Colonic mucosa (tissue), 4 donors: Measurements from ENCODE around the gene EDA. TPM values are rescaled to one million over a fixed set of nuclear protein-coding genes. Genes with fewer than 3 reads are reported as not detected.

Experiments
- DNase-seq: peaks from one replicate; pipeline ENCODE4 v3.0.0-alpha.2; 2020
- H3K27ac ChIP-seq: fragments of 200-600 bp; one replicate; pipeline ENCODE4 v1.8.0; 2021
- H3K27me3 ChIP-seq: fragments of 200-600 bp; one replicate; pipeline ENCODE4 v1.8.0; 2021
- H3K36me3 ChIP-seq: fragments of 200-600 bp; one replicate; pipeline ENCODE4 v1.8.0; 2021
- H3K4me1 ChIP-seq: fragments of 200-600 bp; one replicate; pipeline ENCODE4 v1.8.0; 2021; ENCODE audit warnings: mild to moderate bottlenecking
- H3K4me3 ChIP-seq: fragments of 200-600 bp; one replicate; pipeline ENCODE4 v1.8.0; 2021
- H3K9ac ChIP-seq, 2 donors: one replicate each; pipeline ENCODE4 v1.7.0; 2013; ENCODE audit warnings: control low read depth in 2 of 2, low read depth in 2 of 2, low read length in 2 of 2
- H3K9me3 ChIP-seq: fragments of 200-600 bp; one replicate; pipeline ENCODE4 v1.8.0; 2021
- intact Hi-C: fragments of 100-400 bp; cut with DNase I; formaldehyde crosslinking; loops from one replicate; pipeline ENCODE4 v1.14.1; 2022
- total RNA-seq, 2 donors: library from RNA; stranded (reverse); fragmentation: NEBNext Ultra II Directional in 1 of 2; extraction: Animal tissue kit (Norgen Biotek cat#: 25700) in 1 of 2; gene quantifications; one replicate each; pipeline ENCODE4 v1.2.1, GENCODE V29; 2021
- TF ChIP-seq, protein P1 (sequence below): fragments of 200-600 bp; IDR thresholded peaks from one replicate; pipeline ENCODE4 v1.8.0; 2022; ENCODE audit warnings: antibody characterized with exemption, mild to moderate bottlenecking
- donor health status: healthy.
- donor health status: DM: no; HTN: no; CAD: no.
- donor health status: DM: no; HTN: no; CAD: no.

EDA gene
- total RNA-seq, 2 donors from 2014 or later: 1.6 to 1.9 TPM

DNA sequence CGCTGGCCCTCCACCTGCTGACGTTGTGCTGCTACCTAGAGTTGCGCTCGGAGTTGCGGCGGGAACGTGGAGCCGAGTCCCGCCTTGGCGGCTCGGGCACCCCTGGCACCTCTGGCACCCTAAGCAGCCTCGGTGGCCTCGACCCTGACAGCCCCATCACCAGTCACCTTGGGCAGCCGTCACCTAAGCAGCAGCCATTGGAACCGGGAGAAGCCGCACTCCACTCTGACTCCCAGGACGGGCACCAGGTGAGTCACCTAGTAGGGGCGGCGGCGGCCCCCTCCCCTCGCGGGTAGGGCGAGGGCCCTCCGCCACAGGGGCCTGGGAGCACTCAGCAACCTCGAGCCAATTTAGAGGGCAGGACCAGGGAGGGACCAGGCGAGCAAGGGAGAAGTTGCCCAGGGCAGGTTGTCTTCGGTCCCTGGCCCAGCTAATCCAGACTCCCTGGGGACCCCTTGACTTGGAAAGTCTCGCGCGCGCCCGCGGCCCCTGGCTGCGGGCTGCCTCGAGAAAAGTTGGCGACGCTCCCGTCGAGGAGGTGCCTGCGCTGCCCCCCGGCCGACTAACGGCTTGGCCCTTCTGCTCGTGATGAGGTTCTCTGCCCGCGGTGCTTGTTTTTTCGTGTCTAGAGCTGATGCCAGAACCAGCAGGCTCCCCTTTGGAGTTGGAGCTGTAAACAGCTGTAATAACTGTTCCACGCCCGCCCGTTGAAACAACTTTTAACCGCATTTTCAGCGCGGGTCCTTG, 717 bp downstream of the EDA start:
- intact Hi-C loops: no loop called here
- TF ChIP-seq, protein P1, sequence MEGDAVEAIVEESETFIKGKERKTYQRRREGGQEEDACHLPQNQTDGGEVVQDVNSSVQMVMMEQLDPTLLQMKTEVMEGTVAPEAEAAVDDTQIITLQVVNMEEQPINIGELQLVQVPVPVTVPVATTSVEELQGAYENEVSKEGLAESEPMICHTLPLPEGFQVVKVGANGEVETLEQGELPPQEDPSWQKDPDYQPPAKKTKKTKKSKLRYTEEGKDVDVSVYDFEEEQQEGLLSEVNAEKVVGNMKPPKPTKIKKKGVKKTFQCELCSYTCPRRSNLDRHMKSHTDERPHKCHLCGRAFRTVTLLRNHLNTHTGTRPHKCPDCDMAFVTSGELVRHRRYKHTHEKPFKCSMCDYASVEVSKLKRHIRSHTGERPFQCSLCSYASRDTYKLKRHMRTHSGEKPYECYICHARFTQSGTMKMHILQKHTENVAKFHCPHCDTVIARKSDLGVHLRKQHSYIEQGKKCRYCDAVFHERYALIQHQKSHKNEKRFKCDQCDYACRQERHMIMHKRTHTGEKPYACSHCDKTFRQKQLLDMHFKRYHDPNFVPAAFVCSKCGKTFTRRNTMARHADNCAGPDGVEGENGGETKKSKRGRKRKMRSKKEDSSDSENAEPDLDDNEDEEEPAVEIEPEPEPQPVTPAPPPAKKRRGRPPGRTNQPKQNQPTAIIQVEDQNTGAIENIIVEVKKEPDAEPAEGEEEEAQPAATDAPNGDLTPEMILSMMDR: no peak

DNA sequence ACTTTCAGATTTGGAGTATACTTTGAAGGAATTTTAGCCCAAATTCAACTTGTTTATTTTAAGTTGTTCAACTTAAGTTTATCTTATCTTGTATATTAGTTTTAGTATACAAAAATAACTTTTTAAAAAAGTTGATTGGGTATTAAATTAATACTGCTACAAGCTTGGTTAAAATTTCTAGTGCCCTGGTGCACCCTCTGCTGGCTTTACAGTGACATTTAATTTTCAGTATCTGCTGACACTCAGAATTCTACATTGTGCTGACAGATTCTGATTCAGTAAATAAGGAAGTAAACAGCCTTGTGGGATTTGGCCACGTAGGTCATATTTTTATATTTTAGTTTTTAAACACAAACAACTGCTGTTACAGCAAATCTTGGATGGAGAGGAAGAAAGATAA, 2.9 kb downstream of the EDA start:
- Histone ChIP-seq H3K4me1 (no peaks in the 10 kb centered on the region), H3K9ac (no peak overlapping the region), H3K36me3 (no peaks in the 10 kb centered on the region), H3K9me3 (no peaks in the 10 kb centered on the region), H3K4me3 (no peak overlapping the region), H3K27me3 (no peaks in the 10 kb centered on the region), H3K27ac (no peak overlapping the region)
- TF ChIP-seq, protein P1: peak; percentile 25
- peak; percentile 18 for DNase-seq
- intact Hi-C loops: loop anchor here (2.0 kb wide), 1 partner anchor 80 kb away; no protein-coding TSS in a partner anchor

More for the DNA sequence above, 717 bp downstream of the EDA start:
- Histone ChIP-seq H3K27ac (no peak overlapping the region), H3K27me3 (no peaks in the 10 kb centered on the region), H3K36me3 (no peaks in the 10 kb centered on the region), H3K4me1 (no peaks in the 10 kb centered on the region), H3K9ac (no peak overlapping the region), H3K4me3 (peak overlapping the region; percentile 43), H3K9me3 (no peaks in the 10 kb centered on the region)
- peak; percentile 20 for DNase-seq

DNA sequence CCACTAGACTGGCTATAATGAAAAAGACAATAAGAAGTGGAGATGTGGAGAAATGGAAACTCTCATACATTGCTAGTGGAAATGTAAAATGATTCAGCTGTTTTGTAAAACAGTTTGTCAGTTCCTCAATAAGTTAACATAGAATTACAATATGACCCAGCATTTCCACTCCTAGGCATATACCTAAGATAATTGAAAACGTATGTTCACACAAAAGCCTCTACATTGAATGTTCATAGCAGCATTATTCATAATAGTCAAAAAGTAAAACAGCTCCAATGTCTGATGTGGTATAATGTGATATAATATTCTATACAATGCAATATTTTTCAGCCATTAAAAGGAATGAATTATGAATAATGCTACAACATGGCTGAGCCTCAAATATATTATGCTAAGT, 10.2 kb downstream of the EDA start:
- no peak for DNase-seq
- Histone ChIP-seq H3K36me3 (no peaks in the 10 kb centered on the region), H3K4me3 (no peak overlapping the region), H3K9ac (no peak overlapping the region), H3K9me3 (no peaks in the 10 kb centered on the region), H3K4me1 (no peaks in the 10 kb centered on the region), H3K27ac (no peak overlapping the region), H3K27me3 (no peaks in the 10 kb centered on the region)
- intact Hi-C loops: no loop called here
- TF ChIP-seq, protein P1: no peak

DNA sequence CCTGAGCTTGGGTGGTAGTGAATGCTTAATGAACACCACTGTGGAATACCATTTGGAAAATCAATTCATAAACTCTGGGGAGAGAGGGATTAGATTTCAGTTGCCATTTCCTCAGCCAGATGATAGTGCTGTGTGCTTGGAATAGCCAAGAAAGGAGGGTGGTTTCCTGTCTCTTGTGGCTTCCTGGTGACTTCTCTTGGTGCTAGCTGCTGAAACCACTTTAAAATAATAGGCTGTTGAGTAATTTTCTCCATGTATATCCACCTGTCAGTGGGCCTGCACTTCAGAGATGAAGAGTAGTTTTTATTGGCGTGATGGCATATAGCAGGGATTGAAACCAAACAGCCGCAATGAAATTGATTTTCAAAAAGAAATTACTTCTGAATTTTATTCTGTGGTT, 11.8 kb downstream of the EDA start:
- TF ChIP-seq, protein P1: no peak
- Histone ChIP-seq H3K9me3 (no peaks in the 10 kb centered on the region), H3K4me1 (no peaks in the 10 kb centered on the region), H3K27ac (no peak overlapping the region), H3K27me3 (no peaks in the 10 kb centered on the region), H3K36me3 (no peaks in the 10 kb centered on the region), H3K4me3 (no peak overlapping the region), H3K9ac (no peak overlapping the region)
- intact Hi-C loops: no loop called here
- DNase-seq: no peak

DNA sequence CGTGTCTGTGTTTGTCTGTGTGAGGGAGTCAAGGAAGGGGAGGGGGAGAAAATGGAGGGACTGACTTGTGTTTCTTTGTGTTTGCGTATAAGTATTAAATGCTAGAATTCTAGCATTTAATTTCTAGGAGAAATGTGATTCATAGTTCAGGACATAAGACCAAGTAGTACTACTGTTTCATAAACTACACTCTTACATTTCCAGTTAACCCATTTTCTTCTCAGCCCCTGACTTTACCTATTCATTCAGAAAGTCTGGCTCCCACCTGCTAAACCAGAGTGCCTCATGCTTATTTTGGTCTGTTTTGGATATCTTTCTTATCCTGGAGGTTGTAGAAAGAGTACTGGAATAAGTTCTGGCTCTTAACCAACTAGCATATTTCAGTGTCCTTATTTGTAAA, 14.2 kb downstream of the EDA start:
- DNase-seq: no peak
- Histone ChIP-seq H3K4me1 (no peaks in the 10 kb centered on the region), H3K4me3 (no peak overlapping the region), H3K9ac (no peak overlapping the region), H3K27ac (no peak overlapping the region), H3K27me3 (no peaks in the 10 kb centered on the region), H3K36me3 (no peaks in the 10 kb centered on the region), H3K9me3 (no peaks in the 10 kb centered on the region)
- intact Hi-C loops: no loop called here
- TF ChIP-seq, protein P1: no peak
